ENCODE results near the gene EEPD1.

EEPD1 gene

DNA sequence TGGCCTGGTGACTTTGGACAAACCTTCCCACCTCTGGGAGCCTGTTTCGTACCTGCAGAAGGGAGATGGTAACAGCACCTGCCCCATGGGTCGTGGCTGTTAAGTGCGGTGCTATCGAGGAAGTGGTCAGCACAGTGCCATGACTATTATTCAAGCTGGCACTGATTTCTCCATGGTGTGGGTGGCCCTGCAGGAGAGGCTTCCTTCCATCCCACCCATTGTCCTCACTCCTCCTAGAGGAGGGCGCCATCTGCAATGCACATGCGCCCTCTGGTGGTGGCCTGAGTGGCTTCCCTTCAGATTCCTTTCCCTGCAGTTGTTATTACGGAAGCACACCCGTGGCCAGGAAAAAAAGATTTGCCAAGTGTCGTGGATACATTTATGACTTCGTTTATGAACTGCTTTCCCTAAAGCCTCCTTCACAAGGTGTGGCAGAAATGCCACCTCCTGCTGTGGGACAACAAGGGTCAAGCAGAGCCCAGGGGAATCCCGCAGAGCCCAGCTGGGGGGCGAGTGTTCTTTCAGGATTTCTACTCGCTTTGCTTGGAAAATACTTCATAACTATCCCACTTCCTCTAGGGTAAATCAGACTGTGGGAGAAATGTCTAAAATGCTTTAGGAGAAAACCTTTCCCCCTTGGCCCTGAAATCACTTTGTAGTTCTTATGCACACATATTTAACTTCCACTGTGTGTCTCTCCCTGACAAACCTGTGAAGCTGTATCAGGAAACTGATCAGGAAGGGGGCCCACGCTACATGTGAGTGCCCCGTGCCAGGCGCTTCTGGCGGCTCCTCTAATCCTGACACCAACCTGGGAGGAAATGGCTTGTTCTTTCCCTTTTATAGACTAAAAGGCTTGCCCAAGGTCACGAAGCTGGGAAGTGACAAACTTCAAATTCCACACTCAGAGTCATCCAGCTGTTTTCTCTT is 138.6 kb downstream of the EEPD1 start:
- Histone ChIP-seq H3K4me3 (ENCODE audit: low read depth, low read length) (no peak overlapping the region), H3K27ac (ENCODE audit: extremely low read depth, low read depth, low read length) (no peak overlapping the region), H3K36me3 (ENCODE audit: control insufficient read depth in 2 of 2, insufficient read depth in 1 of 2, low read length in 2 of 2) (no peaks in the 10 kb centered on the region; a peak in 1 of 3 replicates), H3K9me3 (ENCODE audit: control insufficient read depth, insufficient read depth, low read depth, low read length) (no peaks in the 10 kb centered on the region), H3K4me1 (ENCODE audit: control insufficient read depth, insufficient read depth, low read length) (no peaks in the 10 kb centered on the region)
- ChIA-PET CTCF (interaction anchor here (0.5 to 7.8 kb wide), 21 partner anchors 8 to 370 kb away, joined by 3 to 73 read pairs (median 4); no protein-coding TSS in a partner anchor), POLR2A (no interaction called here)
- TF ChIP-seq ZSCAN30 (tag by site-specific recombination; IDR thresholded peaks at IDR 0.05) (0 out of 2 replicates have a peak, but pooled peaks have one; percentile 17), GLIS1 (tag by site-specific recombination; IDR thresholded peaks at IDR 0.05) (peak; percentile 90), SP7 (tag by site-specific recombination; IDR thresholded peaks at IDR 0.05) (0 out of 2 replicates have a peak, but pooled peaks have one; percentile 29), WT1 (tag by site-specific recombination; IDR thresholded peaks at IDR 0.05) (no peak), GFI1B (tag by site-specific recombination; IDR thresholded peaks at IDR 0.05) (no peak), ZNF391 (tag by site-specific recombination; IDR thresholded peaks at IDR 0.05; ENCODE audit: borderline replicate concordance, low read depth) (no peak), BCL11A (tag by site-specific recombination; IDR thresholded peaks at IDR 0.05; ENCODE audit: low read depth) (no peak), ZIC2 (tag by site-specific recombination; IDR thresholded peaks at IDR 0.05) (peak; percentile 83), ZNF600 (tag by site-specific recombination; IDR thresholded peaks at IDR 0.05) (peak; percentile 24; the same call in 1 of the 2 replicates), ZNF366 (tag by site-specific recombination; conservative IDR thresholded peaks at IDR 0.05) (0 out of 2 replicates have a peak, but pooled peaks have one; percentile 25), ZNF654 (tag by site-specific recombination; IDR thresholded peaks at IDR 0.05; ENCODE audit: low read depth) (peak; percentile 76), ZNF555 (tag by site-specific recombination; conservative IDR thresholded peaks at IDR 0.05) (no peak), ZFHX2 (tag by site-specific recombination; conservative IDR thresholded peaks at IDR 0.05) (peak; percentile 67), KLF10 (tag by site-specific recombination; IDR thresholded peaks at IDR 0.05) (no peak; the same call in 1 of the 2 replicates), HOXD13 (CRISPR knock-in tag; IDR thresholded peaks at IDR 0.05; ENCODE audit: borderline replicate concordance) (no peak), ZNF2 (tag by site-specific recombination; IDR thresholded peaks at IDR 0.05) (peak; percentile 72; the same call in 1 of the 2 replicates), ZFP37 (tag by site-specific recombination; IDR thresholded peaks at IDR 0.05) (no peak), ZFP3 (tag by site-specific recombination; IDR thresholded peaks at IDR 0.05; ENCODE audit: low read depth) (no peak)
- TF ChIP-seq, protein P1, sequence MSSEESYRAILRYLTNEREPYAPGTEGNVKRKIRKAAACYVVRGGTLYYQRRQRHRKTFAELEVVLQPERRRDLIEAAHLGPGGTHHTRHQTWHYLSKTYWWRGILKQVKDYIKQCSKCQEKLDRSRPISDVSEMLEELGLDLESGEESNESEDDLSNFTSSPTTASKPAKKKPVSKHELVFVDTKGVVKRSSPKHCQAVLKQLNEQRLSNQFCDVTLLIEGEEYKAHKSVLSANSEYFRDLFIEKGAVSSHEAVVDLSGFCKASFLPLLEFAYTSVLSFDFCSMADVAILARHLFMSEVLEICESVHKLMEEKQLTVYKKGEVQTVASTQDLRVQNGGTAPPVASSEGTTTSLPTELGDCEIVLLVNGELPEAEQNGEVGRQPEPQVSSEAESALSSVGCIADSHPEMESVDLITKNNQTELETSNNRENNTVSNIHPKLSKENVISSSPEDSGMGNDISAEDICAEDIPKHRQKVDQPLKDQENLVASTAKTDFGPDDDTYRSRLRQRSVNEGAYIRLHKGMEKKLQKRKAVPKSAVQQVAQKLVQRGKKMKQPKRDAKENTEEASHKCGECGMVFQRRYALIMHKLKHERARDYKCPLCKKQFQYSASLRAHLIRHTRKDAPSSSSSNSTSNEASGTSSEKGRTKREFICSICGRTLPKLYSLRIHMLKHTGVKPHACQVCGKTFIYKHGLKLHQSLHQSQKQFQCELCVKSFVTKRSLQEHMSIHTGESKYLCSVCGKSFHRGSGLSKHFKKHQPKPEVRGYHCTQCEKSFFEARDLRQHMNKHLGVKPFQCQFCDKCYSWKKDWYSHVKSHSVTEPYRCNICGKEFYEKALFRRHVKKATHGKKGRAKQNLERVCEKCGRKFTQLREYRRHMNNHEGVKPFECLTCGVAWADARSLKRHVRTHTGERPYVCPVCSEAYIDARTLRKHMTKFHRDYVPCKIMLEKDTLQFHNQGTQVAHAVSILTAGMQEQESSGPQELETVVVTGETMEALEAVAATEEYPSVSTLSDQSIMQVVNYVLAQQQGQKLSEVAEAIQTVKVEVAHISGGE (tag by site-specific recombination; conservative IDR thresholded peaks at IDR 0.05; ENCODE audit: low read depth) = no peak
- TF ChIP-seq, protein P2, sequence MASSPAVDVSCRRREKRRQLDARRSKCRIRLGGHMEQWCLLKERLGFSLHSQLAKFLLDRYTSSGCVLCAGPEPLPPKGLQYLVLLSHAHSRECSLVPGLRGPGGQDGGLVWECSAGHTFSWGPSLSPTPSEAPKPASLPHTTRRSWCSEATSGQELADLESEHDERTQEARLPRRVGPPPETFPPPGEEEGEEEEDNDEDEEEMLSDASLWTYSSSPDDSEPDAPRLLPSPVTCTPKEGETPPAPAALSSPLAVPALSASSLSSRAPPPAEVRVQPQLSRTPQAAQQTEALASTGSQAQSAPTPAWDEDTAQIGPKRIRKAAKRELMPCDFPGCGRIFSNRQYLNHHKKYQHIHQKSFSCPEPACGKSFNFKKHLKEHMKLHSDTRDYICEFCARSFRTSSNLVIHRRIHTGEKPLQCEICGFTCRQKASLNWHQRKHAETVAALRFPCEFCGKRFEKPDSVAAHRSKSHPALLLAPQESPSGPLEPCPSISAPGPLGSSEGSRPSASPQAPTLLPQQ (tag by site-specific recombination; IDR thresholded peaks at IDR 0.05) = 0 out of 2 replicates have a peak, but pooled peaks have one; percentile 33
- TF ChIP-seq, protein P3, sequence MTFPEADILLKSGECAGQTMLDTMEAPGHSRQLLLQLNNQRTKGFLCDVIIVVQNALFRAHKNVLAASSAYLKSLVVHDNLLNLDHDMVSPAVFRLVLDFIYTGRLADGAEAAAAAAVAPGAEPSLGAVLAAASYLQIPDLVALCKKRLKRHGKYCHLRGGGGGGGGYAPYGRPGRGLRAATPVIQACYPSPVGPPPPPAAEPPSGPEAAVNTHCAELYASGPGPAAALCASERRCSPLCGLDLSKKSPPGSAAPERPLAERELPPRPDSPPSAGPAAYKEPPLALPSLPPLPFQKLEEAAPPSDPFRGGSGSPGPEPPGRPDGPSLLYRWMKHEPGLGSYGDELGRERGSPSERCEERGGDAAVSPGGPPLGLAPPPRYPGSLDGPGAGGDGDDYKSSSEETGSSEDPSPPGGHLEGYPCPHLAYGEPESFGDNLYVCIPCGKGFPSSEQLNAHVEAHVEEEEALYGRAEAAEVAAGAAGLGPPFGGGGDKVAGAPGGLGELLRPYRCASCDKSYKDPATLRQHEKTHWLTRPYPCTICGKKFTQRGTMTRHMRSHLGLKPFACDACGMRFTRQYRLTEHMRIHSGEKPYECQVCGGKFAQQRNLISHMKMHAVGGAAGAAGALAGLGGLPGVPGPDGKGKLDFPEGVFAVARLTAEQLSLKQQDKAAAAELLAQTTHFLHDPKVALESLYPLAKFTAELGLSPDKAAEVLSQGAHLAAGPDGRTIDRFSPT (tag by site-specific recombination; IDR thresholded peaks at IDR 0.05) = no peak
- TF ChIP-seq, protein P4, sequence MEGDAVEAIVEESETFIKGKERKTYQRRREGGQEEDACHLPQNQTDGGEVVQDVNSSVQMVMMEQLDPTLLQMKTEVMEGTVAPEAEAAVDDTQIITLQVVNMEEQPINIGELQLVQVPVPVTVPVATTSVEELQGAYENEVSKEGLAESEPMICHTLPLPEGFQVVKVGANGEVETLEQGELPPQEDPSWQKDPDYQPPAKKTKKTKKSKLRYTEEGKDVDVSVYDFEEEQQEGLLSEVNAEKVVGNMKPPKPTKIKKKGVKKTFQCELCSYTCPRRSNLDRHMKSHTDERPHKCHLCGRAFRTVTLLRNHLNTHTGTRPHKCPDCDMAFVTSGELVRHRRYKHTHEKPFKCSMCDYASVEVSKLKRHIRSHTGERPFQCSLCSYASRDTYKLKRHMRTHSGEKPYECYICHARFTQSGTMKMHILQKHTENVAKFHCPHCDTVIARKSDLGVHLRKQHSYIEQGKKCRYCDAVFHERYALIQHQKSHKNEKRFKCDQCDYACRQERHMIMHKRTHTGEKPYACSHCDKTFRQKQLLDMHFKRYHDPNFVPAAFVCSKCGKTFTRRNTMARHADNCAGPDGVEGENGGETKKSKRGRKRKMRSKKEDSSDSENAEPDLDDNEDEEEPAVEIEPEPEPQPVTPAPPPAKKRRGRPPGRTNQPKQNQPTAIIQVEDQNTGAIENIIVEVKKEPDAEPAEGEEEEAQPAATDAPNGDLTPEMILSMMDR (tag by site-specific recombination; IDR thresholded peaks at IDR 0.05) = peak; percentile 93
- TF ChIP-seq, protein P5, sequence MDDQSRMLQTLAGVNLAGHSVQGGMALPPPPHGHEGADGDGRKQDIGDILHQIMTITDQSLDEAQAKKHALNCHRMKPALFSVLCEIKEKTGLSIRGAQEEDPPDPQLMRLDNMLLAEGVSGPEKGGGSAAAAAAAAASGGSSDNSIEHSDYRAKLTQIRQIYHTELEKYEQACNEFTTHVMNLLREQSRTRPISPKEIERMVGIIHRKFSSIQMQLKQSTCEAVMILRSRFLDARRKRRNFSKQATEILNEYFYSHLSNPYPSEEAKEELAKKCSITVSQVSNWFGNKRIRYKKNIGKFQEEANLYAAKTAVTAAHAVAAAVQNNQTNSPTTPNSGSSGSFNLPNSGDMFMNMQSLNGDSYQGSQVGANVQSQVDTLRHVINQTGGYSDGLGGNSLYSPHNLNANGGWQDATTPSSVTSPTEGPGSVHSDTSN (CRISPR knock-in tag; IDR thresholded peaks at IDR 0.05) = 0 out of 2 replicates have a peak, but pooled peaks have one; percentile 26
- TF ChIP-seq, protein P6, sequence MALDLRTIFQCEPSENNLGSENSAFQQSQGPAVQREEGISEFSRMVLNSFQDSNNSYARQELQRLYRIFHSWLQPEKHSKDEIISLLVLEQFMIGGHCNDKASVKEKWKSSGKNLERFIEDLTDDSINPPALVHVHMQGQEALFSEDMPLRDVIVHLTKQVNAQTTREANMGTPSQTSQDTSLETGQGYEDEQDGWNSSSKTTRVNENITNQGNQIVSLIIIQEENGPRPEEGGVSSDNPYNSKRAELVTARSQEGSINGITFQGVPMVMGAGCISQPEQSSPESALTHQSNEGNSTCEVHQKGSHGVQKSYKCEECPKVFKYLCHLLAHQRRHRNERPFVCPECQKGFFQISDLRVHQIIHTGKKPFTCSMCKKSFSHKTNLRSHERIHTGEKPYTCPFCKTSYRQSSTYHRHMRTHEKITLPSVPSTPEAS (tag by site-specific recombination; IDR thresholded peaks at IDR 0.05) = no peak
